Osteoblast (primary cell): Measurements from ENCODE around the gene TNNI2. TPM values are rescaled to one million over a fixed set of nuclear protein-coding genes. Genes with fewer than 3 reads are reported as not detected.

ENCODE experiments used
- DNase-seq: peaks from one replicate; pipeline ENCODE4 v3.0.0; 2011; ENCODE audit warnings: low spot score, mixed read lengths; ENCODE audit not compliant: insufficient read length; ENCODE audit errors: missing footprints
- H2AFZ ChIP-seq: 2 replicates; pipeline ENCODE4 v1.6.0; 2011; ENCODE audit warnings: mild to moderate bottlenecking, low read length
- H3K27ac ChIP-seq: 2 replicates; pipeline ENCODE4 v1.5.1; 2011; ENCODE audit warnings: mild to moderate bottlenecking, low read depth, low read length, moderate library complexity
- H3K27me3 ChIP-seq: 2 replicates; pipeline ENCODE4 v1.6.0; 2012; ENCODE audit warnings: mild to moderate bottlenecking, control low read depth, inconsistent platforms, low read length, moderate library complexity; ENCODE audit not compliant: insufficient read depth
- H3K36me3 ChIP-seq: 2 replicates; pipeline ENCODE4 v1.5.1; 2011; ENCODE audit warnings: mild to moderate bottlenecking, low read length, control low read depth, moderate library complexity; ENCODE audit not compliant: insufficient read depth
- H3K4me1 ChIP-seq: 2 replicates; pipeline ENCODE4 v1.5.1; 2011; ENCODE audit warnings: mild to moderate bottlenecking, low read length, control low read depth, moderate library complexity; ENCODE audit not compliant: insufficient read depth
- H3K4me2 ChIP-seq: 2 replicates; pipeline ENCODE4 v1.6.0; 2011; ENCODE audit warnings: mild to moderate bottlenecking, low read length; ENCODE audit not compliant: insufficient read depth
- H3K4me3 ChIP-seq: fragments of 200-600 bp; sonication (generic); 3 replicates; pipeline ENCODE4 v1.5.1; 2012; ENCODE audit warnings: mild to moderate bottlenecking, low read length, inconsistent platforms; ENCODE audit not compliant: insufficient read depth
- H3K79me2 ChIP-seq: 2 replicates; pipeline ENCODE4 v1.6.0; 2012; ENCODE audit warnings: mild to moderate bottlenecking, low read length, control low read depth, inconsistent platforms; ENCODE audit not compliant: insufficient read depth
- H3K9me3 ChIP-seq: 2 replicates; pipeline ENCODE4 v1.5.1; 2011; ENCODE audit warnings: low read depth, low read length, control low read depth
- H4K20me1 ChIP-seq: 2 replicates; pipeline ENCODE4 v1.6.0; 2012; ENCODE audit warnings: mild to moderate bottlenecking, low read length, control low read depth; ENCODE audit not compliant: insufficient read depth
- total RNA-seq: library from RNA; depleted of rRNA; stranded (reverse); fragments of >200 nt; gene quantifications from 2 replicates; pipeline ENCODE4 v1.2.3, GENCODE V29; 2012
- TF ChIP-seq, protein P1 (sequence below): IDR thresholded peaks from 2 replicates; pipeline ENCODE4 v1.5.1; 2011; ENCODE audit warnings: mild to moderate bottlenecking, low read depth, low read length, moderate library complexity; ENCODE audit errors: extremely low read depth

TNNI2 gene
- total RNA-seq, 1 donor: not detected

DNA sequence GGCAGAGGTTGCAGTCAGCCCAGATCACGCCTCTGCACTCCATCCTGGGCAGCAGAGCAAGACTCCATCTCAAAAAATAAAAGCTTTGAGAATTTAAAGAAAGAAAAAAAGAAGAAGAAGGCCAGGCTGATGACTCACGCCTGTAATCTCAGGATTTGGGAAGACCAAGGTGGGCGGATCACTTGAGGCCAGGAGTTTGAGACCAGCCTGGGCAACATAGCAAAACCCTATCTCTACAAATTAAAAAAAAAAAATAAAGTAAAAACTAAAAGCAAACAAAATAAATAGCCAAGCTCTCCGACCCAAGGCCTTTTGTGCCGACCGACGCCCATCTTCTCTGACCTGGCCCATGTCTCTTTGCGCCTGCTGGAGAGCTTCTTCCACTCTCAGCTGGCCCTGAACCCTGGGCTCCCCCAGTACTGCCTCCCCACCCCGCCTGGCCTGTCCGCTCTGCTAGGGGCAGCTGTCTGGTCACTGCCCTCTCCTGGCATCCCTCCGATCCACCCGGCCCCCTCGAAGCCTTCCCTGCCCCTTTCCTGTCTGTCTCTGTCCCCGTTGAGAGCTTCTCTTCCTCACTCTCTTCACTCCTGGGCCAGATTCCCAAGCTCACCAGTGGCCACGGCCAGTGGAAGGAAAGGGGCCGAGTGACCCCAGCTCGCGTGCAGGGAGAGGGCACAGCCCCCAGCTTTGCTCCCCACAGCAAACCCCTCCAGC is 9.3 kb downstream of the TNNI2 start:
- Histone ChIP-seq H4K20me1 (no peaks in the 10 kb centered on the region), H3K4me3 (no peak overlapping the region), H3K9me3 (no peaks in the 10 kb centered on the region), H3K36me3 (no peaks in the 10 kb centered on the region), H3K79me2 (no peaks in the 10 kb centered on the region), H3K4me1 (no peaks in the 10 kb centered on the region), H2AFZ (no peak overlapping the region), H3K27me3 (no peaks in the 10 kb centered on the region), H3K4me2 (no peak overlapping the region), H3K27ac (no peak overlapping the region)
- no peak for DNase-seq
- TF ChIP-seq, protein P1, sequence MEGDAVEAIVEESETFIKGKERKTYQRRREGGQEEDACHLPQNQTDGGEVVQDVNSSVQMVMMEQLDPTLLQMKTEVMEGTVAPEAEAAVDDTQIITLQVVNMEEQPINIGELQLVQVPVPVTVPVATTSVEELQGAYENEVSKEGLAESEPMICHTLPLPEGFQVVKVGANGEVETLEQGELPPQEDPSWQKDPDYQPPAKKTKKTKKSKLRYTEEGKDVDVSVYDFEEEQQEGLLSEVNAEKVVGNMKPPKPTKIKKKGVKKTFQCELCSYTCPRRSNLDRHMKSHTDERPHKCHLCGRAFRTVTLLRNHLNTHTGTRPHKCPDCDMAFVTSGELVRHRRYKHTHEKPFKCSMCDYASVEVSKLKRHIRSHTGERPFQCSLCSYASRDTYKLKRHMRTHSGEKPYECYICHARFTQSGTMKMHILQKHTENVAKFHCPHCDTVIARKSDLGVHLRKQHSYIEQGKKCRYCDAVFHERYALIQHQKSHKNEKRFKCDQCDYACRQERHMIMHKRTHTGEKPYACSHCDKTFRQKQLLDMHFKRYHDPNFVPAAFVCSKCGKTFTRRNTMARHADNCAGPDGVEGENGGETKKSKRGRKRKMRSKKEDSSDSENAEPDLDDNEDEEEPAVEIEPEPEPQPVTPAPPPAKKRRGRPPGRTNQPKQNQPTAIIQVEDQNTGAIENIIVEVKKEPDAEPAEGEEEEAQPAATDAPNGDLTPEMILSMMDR: no peak

GRCh38 chr11:1848640-1849430 is 10.1 kb downstream of the TNNI2 start:
- H4K20me1 ChIP-seq: no peaks in the 10 kb centered on the region
- no peaks in the 10 kb centered on the region for H3K36me3 ChIP-seq
- TF ChIP-seq, protein P1: no peak
- H3K4me3 ChIP-seq: no peak overlapping the region
- H2AFZ ChIP-seq: no peak overlapping the region
- H3K4me2 ChIP-seq: no peak overlapping the region
- H3K79me2 ChIP-seq: no peaks in the 10 kb centered on the region
- H3K27ac ChIP-seq: no peak overlapping the region
- H3K9me3 ChIP-seq: no peaks in the 10 kb centered on the region
- H3K4me1 ChIP-seq: no peaks in the 10 kb centered on the region
- H3K27me3 ChIP-seq: no peaks in the 10 kb centered on the region
- no peak for DNase-seq

- TF ChIP-seq, protein P1: no peak
- DNase-seq: no peak
- Histone ChIP-seq H3K27me3 (no peaks in the 10 kb centered on the region), H4K20me1 (no peaks in the 10 kb centered on the region), H2AFZ (no peak overlapping the region), H3K79me2 (no peaks in the 10 kb centered on the region), H3K27ac (no peak overlapping the region), H3K9me3 (no peaks in the 10 kb centered on the region), H3K36me3 (no peaks in the 10 kb centered on the region), H3K4me3 (no peak overlapping the region), H3K4me2 (no peak overlapping the region), H3K4me1 (no peaks in the 10 kb centered on the region)
Measured at GRCh38 chr11:1851468-1852180, 12.8 kb downstream of the TNNI2 start.
